GM12878 (cell line): Measurements from ENCODE around the gene ATG9A. TPM values are rescaled to one million over a fixed set of nuclear protein-coding genes. Genes with fewer than 3 reads are reported as not detected.
A peak's percentile ranks its signal among the peaks of the same experiment; 100 is the strongest.

Source experiments
- CBX3 ChIP-seq: fragments of 200-600 bp; sonication (generic); IDR thresholded peaks from 2 replicates; pipeline ENCODE4 v1.6.1; 2016; ENCODE audit warnings: low read depth, borderline replicate concordance
- DPF2 ChIP-seq: fragments of 450-650 bp; IDR thresholded peaks from 2 replicates; pipeline ENCODE4 v1.6.1; 2017; ENCODE audit warnings: mild to moderate bottlenecking
- EED ChIP-seq: sonication (generic); IDR thresholded peaks from 2 replicates; pipeline ENCODE4 v1.6.1; 2016; ENCODE audit warnings: antibody characterized with exemption, low read depth
- FOXK2 ChIP-seq: fragments of 450-650 bp; IDR thresholded peaks from 2 replicates; pipeline ENCODE4 v1.6.1; 2017; ENCODE audit warnings: mild to moderate bottlenecking, moderate library complexity
- IKZF2 ChIP-seq, 2 experiments: fragments of 450-650 bp; IDR thresholded peaks; 2 replicates each; pipeline ENCODE4 v1.6.1; 2017; ENCODE audit warnings: mild to moderate bottlenecking in 2 of 2, moderate library complexity in 2 of 2
- NBN ChIP-seq: fragments of 450-650 bp; IDR thresholded peaks from 2 replicates; pipeline ENCODE4 v1.6.1; 2016
- NR2C2 ChIP-seq: IDR thresholded peaks from 2 replicates; pipeline ENCODE4 v1.6.1; 2011; ENCODE audit warnings: borderline replicate concordance, low read depth; ENCODE audit not compliant: control insufficient read depth, insufficient read length
- PAX8 ChIP-seq: fragments of 450-650 bp; IDR thresholded peaks from 2 replicates; pipeline ENCODE4 v1.6.1; 2017; ENCODE audit warnings: mild to moderate bottlenecking, moderate library complexity
- PML ChIP-seq: IDR thresholded peaks from 2 replicates; pipeline ENCODE4 v1.6.1; 2012; ENCODE audit warnings: low read length, inconsistent platforms
- POLR2AphosphoS2 ChIP-seq: IDR thresholded peaks from 2 replicates; pipeline ENCODE4 v1.6.1; 2011; ENCODE audit warnings: low read depth, mild to moderate bottlenecking, low read length, improper control_type of control experiment, moderate library complexity
- polyA plus RNA-seq, 11 experiments: library from polyadenylated mRNA; depleted of rRNA in 4 of 11; unstranded in 6 of 11; stranded (reverse) in 5 of 11; fragments of >200 nt; fragmentation: Nextera tagmentation in 4 of 11; fragmentation: Illumina TruSeq in 1 of 11; extraction: Ambion mirVana in 4 of 11; extraction: Trizol in 1 of 11; gene quantifications; 1 replicate in 1 of 11; 2 replicates in 10 of 11; pipeline versions ENCODE4 v1.2.1 to v1.2.3, GENCODE V29; 2011 to 2016; ENCODE audit warnings: inconsistent platforms in 2 of 11, missing spikeins in 2 of 11, low read depth in 1 of 11
- total RNA-seq, 4 experiments: library from RNA; depleted of rRNA in 3 of 4; stranded (reverse); fragments of >200 nt in 3 of 4; fragmentation: Illumina TruSeq in 1 of 4; extraction: Trizol in 1 of 4; gene quantifications; 2 replicates each; pipeline versions ENCODE4 v1.2.1 to v1.2.3, GENCODE V29; 2013 to 2021
- TF ChIP-seq, protein P1 (sequence below): IDR thresholded peaks from 2 replicates; pipeline ENCODE4 v1.6.1; 2011; ENCODE audit warnings: borderline replicate concordance, low read depth, mild to moderate bottlenecking, moderate library complexity, mixed read lengths, low read length; ENCODE audit not compliant: insufficient read depth; ENCODE audit errors: extremely low read length
- TF ChIP-seq, protein P2 (sequence below): fragments of 450-650 bp; formaldehyde crosslinking; IDR thresholded peaks from 2 replicates; pipeline ENCODE4 v1.4.0; 2020; ENCODE audit warnings: mild to moderate bottlenecking, moderate library complexity
- TF ChIP-seq, protein P3 (sequence below): fragments of 450-650 bp; IDR thresholded peaks from 2 replicates; pipeline ENCODE4 v1.6.1; 2017; ENCODE audit warnings: mild to moderate bottlenecking, moderate library complexity
- TF ChIP-seq, protein P4 (sequence below): fragments of 450-650 bp; conservative IDR thresholded peaks from 2 replicates; pipeline ENCODE4 v1.6.1; 2017; ENCODE audit warnings: mild to moderate bottlenecking, moderate library complexity

ATG9A gene
- total and polyA plus RNA-seq, 10 of the 15 experiments (the other 5 are each of a cell fraction or from before 2014, with no cell fraction given) = 0.16 to 37.5 (median 14.6) TPM; not detected in 1

DNA sequence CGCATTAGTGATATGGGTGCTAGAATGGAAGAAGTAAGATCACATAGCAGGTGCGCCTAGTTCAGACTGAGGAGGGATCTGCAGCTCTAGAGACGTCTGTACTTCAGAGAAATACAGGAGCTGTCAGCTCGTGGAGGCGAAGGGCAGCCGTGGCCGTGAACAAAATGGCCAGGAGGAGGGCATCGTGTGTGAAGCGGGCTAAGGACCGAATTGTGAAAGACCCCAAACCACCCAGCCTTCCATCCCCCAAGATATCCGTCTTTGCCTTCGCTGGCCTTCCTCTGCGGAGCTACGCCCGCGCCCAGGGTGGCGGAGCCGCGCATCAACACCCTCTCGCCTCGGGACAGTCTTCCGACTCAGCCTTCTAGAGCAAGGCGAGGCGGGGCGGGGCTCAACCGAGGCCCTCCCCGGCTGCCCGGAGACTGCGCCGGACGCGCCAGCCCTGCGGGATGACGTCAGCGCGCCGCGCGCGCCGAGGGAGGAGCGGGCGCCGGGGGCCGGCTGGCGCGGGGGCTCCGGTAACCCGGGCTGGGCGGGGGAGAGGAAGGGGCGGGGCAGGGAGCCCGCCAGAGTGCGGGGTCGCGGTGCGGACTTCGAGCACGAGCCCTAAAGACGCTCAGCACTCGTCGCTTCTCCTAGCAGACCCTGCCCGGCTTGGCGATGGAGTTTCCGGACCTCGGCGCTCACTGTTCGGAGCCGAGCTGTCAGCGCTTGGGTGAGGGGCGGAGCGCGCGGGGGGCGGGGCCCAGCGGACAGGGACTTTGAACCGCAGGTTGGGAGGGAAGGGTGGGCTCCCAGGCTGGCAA lies 22.9 kb downstream of the ATG9A start, which contains the start of gene ZFAND2B (continued):
- TF ChIP-seq, protein P1, sequence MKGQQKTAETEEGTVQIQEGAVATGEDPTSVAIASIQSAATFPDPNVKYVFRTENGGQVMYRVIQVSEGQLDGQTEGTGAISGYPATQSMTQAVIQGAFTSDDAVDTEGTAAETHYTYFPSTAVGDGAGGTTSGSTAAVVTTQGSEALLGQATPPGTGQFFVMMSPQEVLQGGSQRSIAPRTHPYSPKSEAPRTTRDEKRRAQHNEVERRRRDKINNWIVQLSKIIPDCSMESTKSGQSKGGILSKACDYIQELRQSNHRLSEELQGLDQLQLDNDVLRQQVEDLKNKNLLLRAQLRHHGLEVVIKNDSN = no peak
- TF ChIP-seq EED = no peak
- TF ChIP-seq, protein P2, sequence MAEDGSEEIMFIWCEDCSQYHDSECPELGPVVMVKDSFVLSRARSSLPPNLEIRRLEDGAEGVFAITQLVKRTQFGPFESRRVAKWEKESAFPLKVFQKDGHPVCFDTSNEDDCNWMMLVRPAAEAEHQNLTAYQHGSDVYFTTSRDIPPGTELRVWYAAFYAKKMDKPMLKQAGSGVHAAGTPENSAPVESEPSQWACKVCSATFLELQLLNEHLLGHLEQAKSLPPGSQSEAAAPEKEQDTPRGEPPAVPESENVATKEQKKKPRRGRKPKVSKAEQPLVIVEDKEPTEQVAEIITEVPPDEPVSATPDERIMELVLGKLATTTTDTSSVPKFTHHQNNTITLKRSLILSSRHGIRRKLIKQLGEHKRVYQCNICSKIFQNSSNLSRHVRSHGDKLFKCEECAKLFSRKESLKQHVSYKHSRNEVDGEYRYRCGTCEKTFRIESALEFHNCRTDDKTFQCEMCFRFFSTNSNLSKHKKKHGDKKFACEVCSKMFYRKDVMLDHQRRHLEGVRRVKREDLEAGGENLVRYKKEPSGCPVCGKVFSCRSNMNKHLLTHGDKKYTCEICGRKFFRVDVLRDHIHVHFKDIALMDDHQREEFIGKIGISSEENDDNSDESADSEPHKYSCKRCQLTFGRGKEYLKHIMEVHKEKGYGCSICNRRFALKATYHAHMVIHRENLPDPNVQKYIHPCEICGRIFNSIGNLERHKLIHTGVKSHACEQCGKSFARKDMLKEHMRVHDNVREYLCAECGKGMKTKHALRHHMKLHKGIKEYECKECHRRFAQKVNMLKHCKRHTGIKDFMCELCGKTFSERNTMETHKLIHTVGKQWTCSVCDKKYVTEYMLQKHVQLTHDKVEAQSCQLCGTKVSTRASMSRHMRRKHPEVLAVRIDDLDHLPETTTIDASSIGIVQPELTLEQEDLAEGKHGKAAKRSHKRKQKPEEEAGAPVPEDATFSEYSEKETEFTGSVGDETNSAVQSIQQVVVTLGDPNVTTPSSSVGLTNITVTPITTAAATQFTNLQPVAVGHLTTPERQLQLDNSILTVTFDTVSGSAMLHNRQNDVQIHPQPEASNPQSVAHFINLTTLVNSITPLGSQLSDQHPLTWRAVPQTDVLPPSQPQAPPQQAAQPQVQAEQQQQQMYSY (CRISPR knock-in tag) = no peak
- peak; percentile 84 for TF ChIP-seq NBN
- TF ChIP-seq POLR2AphosphoS2 = peak; percentile 95; the same call in 1 of the 2 replicates
- TF ChIP-seq CBX3 = no peak
- TF ChIP-seq IKZF2 (IDR thresholded peaks at IDR 0.05) = no peak; a peak in 2 of 4 replicates
- TF ChIP-seq, protein P3, sequence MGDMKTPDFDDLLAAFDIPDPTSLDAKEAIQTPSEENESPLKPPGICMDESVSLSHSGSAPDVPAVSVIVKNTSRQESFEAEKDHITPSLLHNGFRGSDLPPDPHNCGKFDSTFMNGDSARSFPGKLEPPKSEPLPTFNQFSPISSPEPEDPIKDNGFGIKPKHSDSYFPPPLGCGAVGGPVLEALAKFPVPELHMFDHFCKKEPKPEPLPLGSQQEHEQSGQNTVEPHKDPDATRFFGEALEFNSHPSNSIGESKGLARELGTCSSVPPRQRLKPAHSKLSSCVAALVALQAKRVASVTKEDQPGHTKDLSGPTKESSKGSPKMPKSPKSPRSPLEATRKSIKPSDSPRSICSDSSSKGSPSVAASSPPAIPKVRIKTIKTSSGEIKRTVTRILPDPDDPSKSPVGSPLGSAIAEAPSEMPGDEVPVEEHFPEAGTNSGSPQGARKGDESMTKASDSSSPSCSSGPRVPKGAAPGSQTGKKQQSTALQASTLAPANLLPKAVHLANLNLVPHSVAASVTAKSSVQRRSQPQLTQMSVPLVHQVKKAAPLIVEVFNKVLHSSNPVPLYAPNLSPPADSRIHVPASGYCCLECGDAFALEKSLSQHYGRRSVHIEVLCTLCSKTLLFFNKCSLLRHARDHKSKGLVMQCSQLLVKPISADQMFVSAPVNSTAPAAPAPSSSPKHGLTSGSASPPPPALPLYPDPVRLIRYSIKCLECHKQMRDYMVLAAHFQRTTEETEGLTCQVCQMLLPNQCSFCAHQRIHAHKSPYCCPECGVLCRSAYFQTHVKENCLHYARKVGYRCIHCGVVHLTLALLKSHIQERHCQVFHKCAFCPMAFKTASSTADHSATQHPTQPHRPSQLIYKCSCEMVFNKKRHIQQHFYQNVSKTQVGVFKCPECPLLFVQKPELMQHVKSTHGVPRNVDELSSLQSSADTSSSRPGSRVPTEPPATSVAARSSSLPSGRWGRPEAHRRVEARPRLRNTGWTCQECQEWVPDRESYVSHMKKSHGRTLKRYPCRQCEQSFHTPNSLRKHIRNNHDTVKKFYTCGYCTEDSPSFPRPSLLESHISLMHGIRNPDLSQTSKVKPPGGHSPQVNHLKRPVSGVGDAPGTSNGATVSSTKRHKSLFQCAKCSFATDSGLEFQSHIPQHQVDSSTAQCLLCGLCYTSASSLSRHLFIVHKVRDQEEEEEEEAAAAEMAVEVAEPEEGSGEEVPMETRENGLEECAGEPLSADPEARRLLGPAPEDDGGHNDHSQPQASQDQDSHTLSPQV = 0 out of 2 replicates have a peak, but pooled peaks have one; percentile 22
- TF ChIP-seq DPF2 = peak; percentile 65; the same call in 1 of the 2 replicates
- TF ChIP-seq PML = peak; percentile 96
- TF ChIP-seq FOXK2 = peak; percentile 45; the same call in 1 of the 2 replicates
- TF ChIP-seq NR2C2 = no peak
- TF ChIP-seq, protein P4, sequence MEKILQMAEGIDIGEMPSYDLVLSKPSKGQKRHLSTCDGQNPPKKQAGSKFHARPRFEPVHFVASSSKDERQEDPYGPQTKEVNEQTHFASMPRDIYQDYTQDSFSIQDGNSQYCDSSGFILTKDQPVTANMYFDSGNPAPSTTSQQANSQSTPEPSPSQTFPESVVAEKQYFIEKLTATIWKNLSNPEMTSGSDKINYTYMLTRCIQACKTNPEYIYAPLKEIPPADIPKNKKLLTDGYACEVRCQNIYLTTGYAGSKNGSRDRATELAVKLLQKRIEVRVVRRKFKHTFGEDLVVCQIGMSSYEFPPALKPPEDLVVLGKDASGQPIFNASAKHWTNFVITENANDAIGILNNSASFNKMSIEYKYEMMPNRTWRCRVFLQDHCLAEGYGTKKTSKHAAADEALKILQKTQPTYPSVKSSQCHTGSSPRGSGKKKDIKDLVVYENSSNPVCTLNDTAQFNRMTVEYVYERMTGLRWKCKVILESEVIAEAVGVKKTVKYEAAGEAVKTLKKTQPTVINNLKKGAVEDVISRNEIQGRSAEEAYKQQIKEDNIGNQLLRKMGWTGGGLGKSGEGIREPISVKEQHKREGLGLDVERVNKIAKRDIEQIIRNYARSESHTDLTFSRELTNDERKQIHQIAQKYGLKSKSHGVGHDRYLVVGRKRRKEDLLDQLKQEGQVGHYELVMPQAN = peak; percentile 63
- TF ChIP-seq PAX8 = no peak
- TF ChIP-seq, all 136 proteins: peak for 44
